K562 (cell line): ENCODE measurements around the gene MAGI3. TPM values are rescaled to one million over a fixed set of nuclear protein-coding genes. Genes with fewer than 3 reads are reported as not detected.

Experiments used
- ATAC-seq: fragments of 200-7000 bp; cut with Tn5 transposase; 3 replicates; pipeline ENCODE4 v1.9.1; 2020; ENCODE audit warnings: moderate library complexity
- BruUV-seq: library from RNA; stranded (reverse); fragments of 400-500 nt; replicated peaks from 2 replicates; lab custom pipeline; 2021; lab: Mats Ljungman, UMichigan
- CTCF ChIA-PET: fragments of 300-600 bp; formaldehyde crosslinking; extraction: SDS; loops from one replicate; lab custom pipeline; 2021; ENCODE audit warnings: low intra/inter-chr PET ratio; lab: Yijun Ruan, JAX
- POLR2A ChIA-PET: fragments of 300-600, 350-650 bp; sonication (Branson Sonifier 250); formaldehyde crosslinking; extraction: SDS; loops from one replicate; lab custom pipeline; 2021; ENCODE audit warnings: antibody characterized with exemption, inconsistent platforms; lab: Yijun Ruan, JAX
- DNase-seq, 4 experiments: peaks; one replicate each; pipeline versions ENCODE4 v3.0.0 to v3.0.0-alpha.2; 2011 to 2018; ENCODE audit warnings: low spot score in 3 of 4, mixed read lengths in 3 of 4; ENCODE audit errors: extremely low read depth in 1 of 4
- FAIRE-seq: peaks from 2 replicates; lab custom pipeline; 2011; peaks lifted over from hg19 to GRCh38; lab: Jason Lieb, UNC
- H2AFZ ChIP-seq: 2 replicates; pipeline ENCODE4 v1.6.0; 2011; ENCODE audit warnings: low read depth, low read length, control low read depth, inconsistent platforms
- H3K27ac ChIP-seq: fragments of 200-600 bp; 3 replicates; pipeline ENCODE4 v1.8.0; 2011; ENCODE audit warnings: low read depth, mild to moderate bottlenecking, control low read depth, inconsistent platforms, low read length, moderate library complexity, mixed read lengths; ENCODE audit errors: extremely low read depth
- H3K27me3 ChIP-seq, 2 experiments: fragments of 300-600 bp in 1 of 2; 2 replicates in 1 of 2; 3 replicates in 1 of 2; pipeline versions ENCODE4 v1.6.0 to v1.8.0; 2011; ENCODE audit warnings: inconsistent platforms in 2 of 2, low read length in 2 of 2, mild to moderate bottlenecking in 1 of 2, mixed read lengths in 1 of 2, moderate library complexity in 1 of 2; ENCODE audit not compliant: control insufficient read depth in 2 of 2, insufficient read depth in 2 of 2
- H3K36me3 ChIP-seq: fragments of 300-600 bp; 3 replicates; pipeline ENCODE4 v1.8.0; 2011; ENCODE audit warnings: mild to moderate bottlenecking, low read length, inconsistent platforms; ENCODE audit not compliant: control insufficient read depth, insufficient read depth
- H3K4me1 ChIP-seq, 2 experiments: fragments of 200-600 bp in 1 of 2; replicated peaks in 1 of 2; 2 replicates in 1 of 2; 3 replicates in 1 of 2; pipeline versions ENCODE4 v1.5.1 to v1.8.0; 2011; ENCODE audit warnings: inconsistent platforms in 2 of 2, low read length in 2 of 2, mild to moderate bottlenecking in 1 of 2, mixed read lengths in 1 of 2, moderate library complexity in 1 of 2; ENCODE audit not compliant: control insufficient read depth in 2 of 2, insufficient read depth in 2 of 2
- H3K4me2 ChIP-seq: 2 replicates; pipeline ENCODE4 v1.6.1; 2011; ENCODE audit warnings: low read length, control low read depth, inconsistent platforms, mixed read lengths; ENCODE audit not compliant: insufficient read depth
- H3K4me3 ChIP-seq: fragments of 200-600 bp; sonication (generic), shearing (Covaris generic); 2 replicates; pipeline ENCODE4 v1.5.1; 2016; ENCODE audit warnings: control low read depth, inconsistent platforms
- H3K79me2 ChIP-seq: fragments of 200-600 bp; 3 replicates; pipeline ENCODE4 v1.8.0; 2011; ENCODE audit warnings: low read length, inconsistent platforms; ENCODE audit not compliant: control insufficient read depth, insufficient read depth
- H3K9ac ChIP-seq, 2 experiments: 2 replicates each; pipeline versions ENCODE4 v1.6.0 to v1.6.1; 2011; ENCODE audit warnings: low read depth in 2 of 2, low read length in 2 of 2, control low read depth in 1 of 2, inconsistent platforms in 1 of 2, mild to moderate bottlenecking in 1 of 2, mixed read lengths in 1 of 2; ENCODE audit not compliant: insufficient read depth in 1 of 2
- H3K9me1 ChIP-seq: one replicate; pipeline ENCODE4 v1.6.0; 2011; ENCODE audit warnings: inconsistent platforms, mild to moderate bottlenecking, low read length, moderate library complexity; ENCODE audit not compliant: control insufficient read depth, insufficient read depth
- H3K9me3 ChIP-seq: replicated peaks from 2 replicates; pipeline ENCODE4 v1.5.1; 2011; ENCODE audit warnings: low read depth, low read length, inconsistent platforms; ENCODE audit not compliant: control insufficient read depth, insufficient read depth
- H4K20me1 ChIP-seq: replicated peaks from 2 replicates; pipeline ENCODE4 v1.6.1; 2011; ENCODE audit warnings: low read length, inconsistent platforms, mixed read lengths; ENCODE audit not compliant: control insufficient read depth, insufficient read depth
- CGGBP1 ChIP-seq: fragments of 250-450 bp; sonication (Bioruptor Pico); IDR thresholded peaks from 2 replicates; pipeline ENCODE4 v1.9.0; 2021; ENCODE audit warnings: mild to moderate bottlenecking
- FOXK1 ChIP-seq: sonication (generic); formaldehyde crosslinking; IDR thresholded peaks from 2 replicates; pipeline ENCODE4 v1.8.0; 2022; ENCODE audit warnings: missing genetic modification reagents, mild to moderate bottlenecking, borderline replicate concordance
- FOXM1 ChIP-seq, 2 experiments: fragments of 450-650 bp in 1 of 2; sonication (generic) in 1 of 2; formaldehyde crosslinking in 1 of 2; IDR thresholded peaks; 2 replicates each; pipeline versions ENCODE4 v1.6.1 to v1.9.0; 2017 to 2022; ENCODE audit warnings: low read depth in 2 of 2, mild to moderate bottlenecking in 2 of 2, missing genetic modification reagents in 1 of 2, moderate library complexity in 1 of 2
- IRF1 ChIP-seq: sonication (generic); formaldehyde crosslinking; IDR thresholded peaks from 2 replicates; pipeline ENCODE4 v1.8.0; 2022; ENCODE audit warnings: missing genetic modification reagents, mild to moderate bottlenecking, borderline replicate concordance
- KLF1 ChIP-seq: fragments of 450-650 bp; IDR thresholded peaks from 2 replicates; pipeline ENCODE4 v1.6.1; 2016; ENCODE audit warnings: missing genetic modification characterization, missing compliant biosample characterization
- NFATC3 ChIP-seq: fragments of 450-650 bp; IDR thresholded peaks from 2 replicates; pipeline ENCODE4 v1.6.1; 2017; ENCODE audit warnings: mild to moderate bottlenecking
- POLR3A ChIP-seq: IDR thresholded peaks from 2 replicates; pipeline ENCODE4 v1.6.1; 2011; ENCODE audit warnings: borderline replicate concordance, mild to moderate bottlenecking, moderate library complexity; ENCODE audit not compliant: insufficient read length, insufficient read depth; ENCODE audit errors: extremely low read depth
- RBBP5 ChIP-seq: fragments of 200-600 bp; sonication (generic); IDR thresholded peaks from 2 replicates; pipeline ENCODE4 v1.6.1; 2012; ENCODE audit warnings: borderline replicate concordance, mild to moderate bottlenecking, low read length, control low read depth, inconsistent platforms; ENCODE audit not compliant: insufficient read depth, poor library complexity, severe bottlenecking
- SP1 ChIP-seq: sonication (generic); formaldehyde crosslinking; IDR thresholded peaks from 2 replicates; pipeline ENCODE4 v1.8.1; 2022; ENCODE audit warnings: mild to moderate bottlenecking, missing genetic modification reagents
- SUPT5H ChIP-seq: fragments of 450-650 bp; IDR thresholded peaks from 2 replicates; pipeline ENCODE4 v1.6.1; 2016
- ZBTB33 ChIP-seq: sonication (generic); formaldehyde crosslinking; IDR thresholded peaks from 2 replicates; pipeline ENCODE4 v1.8.1; 2023; ENCODE audit warnings: mild to moderate bottlenecking, missing genetic modification reagents
- ZBTB8A ChIP-seq: fragments of 450-650 bp; IDR thresholded peaks from 2 replicates; pipeline ENCODE4 v1.6.1; 2018; ENCODE audit warnings: mild to moderate bottlenecking, moderate library complexity; ENCODE audit not compliant: partially characterized antibody
- ZNF121 ChIP-seq: sonication (generic); formaldehyde crosslinking; conservative IDR thresholded peaks from 2 replicates; pipeline ENCODE4 v1.8.0; 2022; ENCODE audit warnings: missing genetic modification reagents
- ZNF24 ChIP-seq: fragments of 450-650 bp; IDR thresholded peaks from 2 replicates; pipeline ENCODE4 v1.6.1; 2016
- ZNF655 ChIP-seq: fragments of 250-450 bp; sonication (Bioruptor Pico); IDR thresholded peaks from 2 replicates; pipeline ENCODE4 v1.5.0; 2021
- WGBS: fragments of 100-300 bp; shearing (Covaris generic); methylation state at CpG from one replicate; pipeline ENCODE4 v1.1.6; 2016; ENCODE audit warnings: low coverage, mixed read lengths; ENCODE audit not compliant: insufficient coverage; ENCODE audit errors: missing lambda C conversion rate; 5-methylcytosine and 5-hydroxymethylcytosine counted together
- in situ Hi-C: fragments of 300-500 bp; cut with MboI; formaldehyde crosslinking; loops from 4 replicates; pipeline ENCODE4 v1.15.0; 2018; ENCODE audit warnings: inconsistent platforms, mixed read lengths
- intact Hi-C: fragments of 100-400 bp; cut with micrococcal nuclease; formaldehyde crosslinking; loops from 2 replicates; pipeline ENCODE4 v1.14.2; 2022
- polyA plus RNA-seq, 8 experiments: library from polyadenylated mRNA; depleted of rRNA in 4 of 8; stranded (reverse) in 5 of 8; unstranded in 3 of 8; fragments of >200 nt; fragmentation: Nextera tagmentation in 2 of 8; fragmentation: Illumina TruSeq in 1 of 8; extraction: Ambion mirVana in 2 of 8; extraction: Trizol in 1 of 8; gene quantifications; 2 replicates each; pipeline versions ENCODE4 v1.2.1 to v1.2.3, GENCODE V29; 2011 to 2014; ENCODE audit warnings: inconsistent platforms in 1 of 8, missing spikeins in 1 of 8
- total RNA-seq, 7 experiments: library from RNA; depleted of rRNA in 6 of 7; stranded (reverse); fragments of >200 nt in 6 of 7; fragmentation: Illumina TruSeq in 2 of 7; extraction: Trizol in 2 of 7; gene quantifications; 2 replicates each; pipeline versions ENCODE4 v1.2.1 to v1.2.3, GENCODE V29; 2011 to 2021; ENCODE audit warnings: low replicate concordance in 1 of 7

Gene MAGI3
- total and polyA plus RNA-seq, 9 of the 15 experiments (the other 6 are each of a cell fraction or from before 2014, with no cell fraction given), result 1.0 to 8.6 (median 5.5) TPM

GRCh38 chr1:113490384-113490783 lies 100.1 kb downstream of the MAGI3 start:
- H4K20me1 ChIP-seq, result no peaks in the 10 kb centered on the region
- no peaks in the 10 kb centered on the region for H3K27me3 ChIP-seq
- POLR2A ChIA-PET, result no interaction called here
- no peaks in the 10 kb centered on the region for H3K4me1 ChIP-seq
- no peak for DNase-seq
- H2AFZ ChIP-seq, result no peak overlapping the region
- in situ Hi-C loops, result no loop called here
- no peak for FAIRE-seq
- no peaks in the 10 kb centered on the region; the same call in 1 of the 2 replicates for H3K9me3 ChIP-seq
- H3K27ac ChIP-seq, result no peak overlapping the region
- CTCF ChIA-PET, result no interaction called here
- H3K4me2 ChIP-seq, result no peak overlapping the region
- no peak for ATAC-seq
- no peak overlapping the region for H3K4me3 ChIP-seq
- intact Hi-C loops, result no loop called here
- 6% methylated on average over 1 of the region's 1 CpG for WGBS
- H3K36me3 ChIP-seq, result no peaks in the 10 kb centered on the region
- no TSS peak for BruUV-seq
- no peak overlapping the region for H3K9ac ChIP-seq
- TF ChIP-seq ZBTB33 (CRISPR knock-in tag) (no peak), ZNF121 (no peak), ZBTB8A (no peak), SP1 (CRISPR knock-in tag) (no peak), POLR3A (no peak), ZNF24 (no peak), CGGBP1 (CRISPR knock-in tag) (no peak), NFATC3 (no peak), FOXK1 (CRISPR knock-in tag) (no peak), RBBP5 (no peak), ZNF655 (CRISPR knock-in tag) (no peak), IRF1 (no peak), FOXM1 (IDR thresholded peaks at IDR 0.05; ENCODE audit: low read depth) (no peak), FOXM1 (CRISPR knock-in tag; IDR thresholded peaks at IDR 0.05; ENCODE audit: low read depth) (no peak), KLF1 (tag) (no peak), SUPT5H (no peak)
- H3K9me1 ChIP-seq, result no peaks in the 10 kb centered on the region
- no peaks in the 10 kb centered on the region for H3K79me2 ChIP-seq
